HepG2 (cell line): Measurements from ENCODE around the gene SALL4. TPM values are rescaled to one million over a fixed set of nuclear protein-coding genes. Genes with fewer than 3 reads are reported as not detected.

Source experiments
- ARID3A ChIP-seq: IDR thresholded peaks from 2 replicates; pipeline ENCODE4 v1.6.1; 2012; ENCODE audit warnings: low read depth, low read length, improper control_type of control experiment
- HINFP ChIP-seq: sonication (generic); formaldehyde crosslinking; IDR thresholded peaks from 2 replicates; pipeline ENCODE4 v1.4.0; 2020; ENCODE audit warnings: low read depth, mild to moderate bottlenecking, missing genetic modification reagents
- TFAP4 ChIP-seq: sonication (generic); IDR thresholded peaks from 2 replicates; pipeline ENCODE4 v1.6.1; 2016; ENCODE audit warnings: low read depth, borderline replicate concordance
- polyA plus RNA-seq, 8 experiments: library from polyadenylated mRNA; depleted of rRNA in 3 of 8; stranded (reverse) in 7 of 8; unstranded in 1 of 8; fragments of >200 nt; fragmentation: Illumina TruSeq in 4 of 8; extraction: Trizol in 4 of 8; gene quantifications; 2 replicates each; pipeline versions ENCODE4 v1.2.1 to v1.2.3, GENCODE V29; 2011 to 2016; ENCODE audit warnings: low read depth in 4 of 8, missing spikeins in 1 of 8, mixed read lengths in 1 of 8; ENCODE audit not compliant: insufficient read depth in 1 of 8
- total RNA-seq, 5 experiments: library from RNA; depleted of rRNA; stranded (reverse); fragments of >200 nt; fragmentation: Illumina TruSeq; extraction: Trizol; gene quantifications; 2 replicates each; pipeline ENCODE4 v1.2.3, GENCODE V29; 2016; ENCODE audit warnings: low read depth in 1 of 5
- TF ChIP-seq, protein P1 (sequence below), 2 experiments: fragments of 450-650 bp in 1 of 2; sonication (generic) in 1 of 2; formaldehyde crosslinking in 1 of 2; IDR thresholded peaks; 2 replicates each; pipeline versions ENCODE4 v1.6.1 to v1.8.0; 2016 to 2022; ENCODE audit warnings: antibody characterized with exemption in 1 of 2, mild to moderate bottlenecking in 1 of 2, missing genetic modification reagents in 1 of 2
- TF ChIP-seq, protein P2 (sequence below): sonication (generic); formaldehyde crosslinking; IDR thresholded peaks from 2 replicates; pipeline ENCODE4 v1.5.1; 2020; ENCODE audit warnings: mild to moderate bottlenecking, missing genetic modification reagents, moderate library complexity

Gene SALL4
- total and polyA plus RNA-seq, 2 of the 13 experiments (the other 11 are each of a cell fraction or from before 2014, with no cell fraction given), result 0.33 to 1.8 TPM

DNA sequence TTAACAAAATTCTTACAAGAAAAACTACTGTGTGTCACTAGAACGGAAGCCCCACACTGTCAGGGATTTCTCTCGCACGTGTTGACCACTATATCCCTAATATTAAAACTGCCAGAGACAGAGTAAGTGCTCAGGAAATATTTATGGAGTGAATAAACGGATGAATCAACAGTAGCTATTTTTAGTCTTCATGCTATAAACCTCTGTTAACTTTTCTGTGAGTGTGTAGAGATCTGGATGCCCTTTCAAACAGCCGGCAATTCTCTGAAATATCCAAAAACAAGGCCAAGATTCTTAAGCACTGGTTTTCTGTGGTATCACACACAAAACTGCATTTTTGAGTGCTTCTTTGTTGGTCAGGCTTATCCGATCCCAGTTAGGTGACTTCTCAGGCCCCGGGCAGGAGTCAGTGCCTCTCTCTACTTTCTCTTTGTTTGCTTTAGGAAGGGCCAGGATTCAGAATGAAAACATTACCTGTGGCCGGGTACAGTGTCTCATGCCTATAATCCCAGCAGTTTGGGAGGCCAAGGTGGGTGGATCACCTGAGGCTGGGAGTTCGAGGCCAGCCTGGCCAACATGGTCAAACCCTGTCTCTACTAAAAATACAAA is 49.9 kb downstream of the SALL4 start (continued):
- TF ChIP-seq TFAP4, result 0 out of 2 replicates have a peak, but pooled peaks have one; percentile 13
- 0 out of 2 replicates have a peak, but pooled peaks have one; percentile 42 for TF ChIP-seq HINFP (CRISPR knock-in tag)
- 0 out of 2 replicates have a peak, but pooled peaks have one; percentile 48 for TF ChIP-seq ARID3A
- TF ChIP-seq, protein P1, sequence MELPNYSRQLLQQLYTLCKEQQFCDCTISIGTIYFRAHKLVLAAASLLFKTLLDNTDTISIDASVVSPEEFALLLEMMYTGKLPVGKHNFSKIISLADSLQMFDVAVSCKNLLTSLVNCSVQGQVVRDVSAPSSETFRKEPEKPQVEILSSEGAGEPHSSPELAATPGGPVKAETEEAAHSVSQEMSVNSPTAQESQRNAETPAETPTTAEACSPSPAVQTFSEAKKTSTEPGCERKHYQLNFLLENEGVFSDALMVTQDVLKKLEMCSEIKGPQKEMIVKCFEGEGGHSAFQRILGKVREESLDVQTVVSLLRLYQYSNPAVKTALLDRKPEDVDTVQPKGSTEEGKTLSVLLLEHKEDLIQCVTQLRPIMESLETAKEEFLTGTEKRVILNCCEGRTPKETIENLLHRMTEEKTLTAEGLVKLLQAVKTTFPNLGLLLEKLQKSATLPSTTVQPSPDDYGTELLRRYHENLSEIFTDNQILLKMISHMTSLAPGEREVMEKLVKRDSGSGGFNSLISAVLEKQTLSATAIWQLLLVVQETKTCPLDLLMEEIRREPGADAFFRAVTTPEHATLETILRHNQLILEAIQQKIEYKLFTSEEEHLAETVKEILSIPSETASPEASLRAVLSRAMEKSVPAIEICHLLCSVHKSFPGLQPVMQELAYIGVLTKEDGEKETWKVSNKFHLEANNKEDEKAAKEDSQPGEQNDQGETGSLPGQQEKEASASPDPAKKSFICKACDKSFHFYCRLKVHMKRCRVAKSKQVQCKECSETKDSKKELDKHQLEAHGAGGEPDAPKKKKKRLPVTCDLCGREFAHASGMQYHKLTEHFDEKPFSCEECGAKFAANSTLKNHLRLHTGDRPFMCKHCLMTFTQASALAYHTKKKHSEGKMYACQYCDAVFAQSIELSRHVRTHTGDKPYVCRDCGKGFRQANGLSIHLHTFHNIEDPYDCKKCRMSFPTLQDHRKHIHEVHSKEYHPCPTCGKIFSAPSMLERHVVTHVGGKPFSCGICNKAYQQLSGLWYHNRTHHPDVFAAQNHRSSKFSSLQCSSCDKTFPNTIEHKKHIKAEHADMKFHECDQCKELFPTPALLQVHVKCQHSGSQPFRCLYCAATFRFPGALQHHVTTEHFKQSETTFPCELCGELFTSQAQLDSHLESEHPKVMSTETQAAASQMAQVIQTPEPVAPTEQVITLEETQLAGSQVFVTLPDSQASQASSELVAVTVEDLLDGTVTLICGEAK (IDR thresholded peaks at IDR 0.05), result no peak
- TF ChIP-seq, protein P1 (CRISPR knock-in tag; IDR thresholded peaks at IDR 0.05), result 0 out of 2 replicates have a peak, but pooled peaks have one; percentile 26
- TF ChIP-seq, protein P2, sequence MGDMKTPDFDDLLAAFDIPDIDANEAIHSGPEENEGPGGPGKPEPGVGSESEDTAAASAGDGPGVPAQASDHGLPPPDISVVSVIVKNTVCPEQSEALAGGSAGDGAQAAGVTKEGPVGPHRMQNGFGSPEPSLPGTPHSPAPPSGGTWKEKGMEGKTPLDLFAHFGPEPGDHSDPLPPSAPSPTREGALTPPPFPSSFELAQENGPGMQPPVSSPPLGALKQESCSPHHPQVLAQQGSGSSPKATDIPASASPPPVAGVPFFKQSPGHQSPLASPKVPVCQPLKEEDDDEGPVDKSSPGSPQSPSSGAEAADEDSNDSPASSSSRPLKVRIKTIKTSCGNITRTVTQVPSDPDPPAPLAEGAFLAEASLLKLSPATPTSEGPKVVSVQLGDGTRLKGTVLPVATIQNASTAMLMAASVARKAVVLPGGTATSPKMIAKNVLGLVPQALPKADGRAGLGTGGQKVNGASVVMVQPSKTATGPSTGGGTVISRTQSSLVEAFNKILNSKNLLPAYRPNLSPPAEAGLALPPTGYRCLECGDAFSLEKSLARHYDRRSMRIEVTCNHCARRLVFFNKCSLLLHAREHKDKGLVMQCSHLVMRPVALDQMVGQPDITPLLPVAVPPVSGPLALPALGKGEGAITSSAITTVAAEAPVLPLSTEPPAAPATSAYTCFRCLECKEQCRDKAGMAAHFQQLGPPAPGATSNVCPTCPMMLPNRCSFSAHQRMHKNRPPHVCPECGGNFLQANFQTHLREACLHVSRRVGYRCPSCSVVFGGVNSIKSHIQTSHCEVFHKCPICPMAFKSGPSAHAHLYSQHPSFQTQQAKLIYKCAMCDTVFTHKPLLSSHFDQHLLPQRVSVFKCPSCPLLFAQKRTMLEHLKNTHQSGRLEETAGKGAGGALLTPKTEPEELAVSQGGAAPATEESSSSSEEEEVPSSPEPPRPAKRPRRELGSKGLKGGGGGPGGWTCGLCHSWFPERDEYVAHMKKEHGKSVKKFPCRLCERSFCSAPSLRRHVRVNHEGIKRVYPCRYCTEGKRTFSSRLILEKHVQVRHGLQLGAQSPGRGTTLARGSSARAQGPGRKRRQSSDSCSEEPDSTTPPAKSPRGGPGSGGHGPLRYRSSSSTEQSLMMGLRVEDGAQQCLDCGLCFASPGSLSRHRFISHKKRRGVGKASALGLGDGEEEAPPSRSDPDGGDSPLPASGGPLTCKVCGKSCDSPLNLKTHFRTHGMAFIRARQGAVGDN (CRISPR knock-in tag), result peak; percentile 37; the same call in 1 of the 2 replicates
